ENCODE results near the gene ZNF135. TPM values are rescaled to one million over a fixed set of nuclear protein-coding genes. Genes with fewer than 3 reads are reported as not detected.

Gene ZNF135
- total and polyA plus RNA-seq, 2 of the 4 experiments (the other 2 are of a cell fraction) = 2.4 to 2.7 TPM

- ATAC-seq (ENCODE audit: low read depth) = no peak
- H3K4me2 ChIP-seq (ENCODE audit: low read depth, low read length) = no peak overlapping the region
- H4K20me1 ChIP-seq (ENCODE audit: insufficient read depth, low read length) = no peaks in the 10 kb centered on the region
- no peak overlapping the region for H3K14ac ChIP-seq (replicated peaks; ENCODE audit: low read depth, low read length)
- no peak overlapping the region for H3K4me3 ChIP-seq (ENCODE audit: insufficient read depth, low read depth, low read length)
- WGBS, 2 experiments (ENCODE audit: extremely low coverage in 2 of 2, insufficient read length in 1 of 2) = no CpG with 5 or more reads among the region's 7 CpGs
- no peak overlapping the region for H4K91ac ChIP-seq (ENCODE audit: insufficient read depth, low read depth, low read length)
- ChIA-PET POLR2A (ENCODE audit: unreplicated experiment) (no interaction called here), CTCF (no interaction called here)
- no peak overlapping the region for H4K5ac ChIP-seq (ENCODE audit: low read depth, low read length)
- H3K23ac ChIP-seq (ENCODE audit: low read depth, low read length) = no peak overlapping the region
- H3K18ac ChIP-seq (ENCODE audit: low read depth, low read length) = no peak overlapping the region
- in situ Hi-C loops (cut with MboI; ENCODE audit: low sequenced_read_pairs) = no loop called here
- H3K27me3 ChIP-seq (ENCODE audit: control insufficient read depth, insufficient read depth, low read length) = no peaks in the 10 kb centered on the region
- H4K8ac ChIP-seq (ENCODE audit: low read depth in 2 of 2, low read length in 2 of 2) = no peak overlapping the region
- no peak overlapping the region for H2BK15ac ChIP-seq (ENCODE audit: low read depth, low read length)
- no peak overlapping the region for H2BK20ac ChIP-seq (ENCODE audit: low read depth, low read length)
- H3K79me1 ChIP-seq (ENCODE audit: low read depth in 1 of 2, low read length in 2 of 2) = no peaks in the 10 kb centered on the region
- H3K56ac ChIP-seq (ENCODE audit: extremely low read depth, insufficient read depth, low read length) = no peak overlapping the region
- no peak overlapping the region for H3K9ac ChIP-seq (ENCODE audit: low read depth, low read length)
- intact Hi-C loops (cut with micrococcal nuclease) = no loop called here
- H2BK5ac ChIP-seq (ENCODE audit: low read depth, low read length, poor library complexity, severe bottlenecking) = no peak overlapping the region
- peaks cover 73% of the 10 kb centered on the region for H3K9me3 ChIP-seq (ENCODE audit: control insufficient read depth, insufficient read depth, low read length)
- H3K27ac ChIP-seq (ENCODE audit: insufficient read depth, low read length) = no peak overlapping the region
- DNase-seq = no peak
- H2AK9ac ChIP-seq (replicated peaks; ENCODE audit: low read depth, low read length, poor library complexity) = no peak overlapping the region
- dilution Hi-C loops (cut with HindIII; ENCODE audit: low sequenced_read_pairs, unreplicated experiment) = no loop called here
- no peaks in the 10 kb centered on the region for H3K9me1 ChIP-seq (ENCODE audit: insufficient read depth, low read length)
- H3K4ac ChIP-seq (ENCODE audit: low read depth, low read length) = no peak overlapping the region
- H2BK120ac ChIP-seq (ENCODE audit: low read depth, low read length) = no peak overlapping the region
- H3K4me1 ChIP-seq (ENCODE audit: control insufficient read depth, insufficient read depth, low read length) = no peaks in the 10 kb centered on the region
- TF ChIP-seq RCOR1 (IDR thresholded peaks at IDR 0.05; ENCODE audit: insufficient replicate concordance, low read length) (no peak), BHLHE40 (IDR thresholded peaks at IDR 0.05; ENCODE audit: low read depth, low read length) (no peak), MAFK (IDR thresholded peaks at IDR 0.05; ENCODE audit: low read depth, low read length) (no peak), POLR2A (IDR thresholded peaks at IDR 0.05; ENCODE audit: low read depth, low read length) (no peak), SMC3 (IDR thresholded peaks at IDR 0.05; ENCODE audit: low read depth, low read length) (no peak), FOS (IDR thresholded peaks at IDR 0.05; ENCODE audit: low read depth, low read length) (no peak), RFX5 (IDR thresholded peaks at IDR 0.05; ENCODE audit: low read depth, low read length) (no peak), CTCF (conservative IDR thresholded peaks at IDR 0.05; ENCODE audit: low read depth, low read length) (no peak), MAZ (IDR thresholded peaks at IDR 0.05; ENCODE audit: borderline replicate concordance, low read depth, low read length) (no peak), USF2 (IDR thresholded peaks at IDR 0.05; ENCODE audit: low read depth, low read length) (no peak), MXI1 (IDR thresholded peaks at IDR 0.05; ENCODE audit: borderline replicate concordance, low read depth, low read length) (no peak), RAD21 (IDR thresholded peaks at IDR 0.05; ENCODE audit: low read length) (no peak), NFE2L2 (IDR thresholded peaks at IDR 0.05; ENCODE audit: low read depth, low read length) (no peak), CEBPB (IDR thresholded peaks at IDR 0.05; ENCODE audit: low read depth, low read length) (no peak)
- BruUV-seq (replicated peaks) = no TSS peak
- H3K36me3 ChIP-seq (ENCODE audit: control insufficient read depth, insufficient read depth, low read length) = no peaks in the 10 kb centered on the region
- H2AK5ac ChIP-seq (ENCODE audit: low read depth, low read length) = no peak overlapping the region
- H2AFZ ChIP-seq (replicated peaks; ENCODE audit: low read length, poor library complexity) = no peak overlapping the region
Measured at GRCh38 chr19:58046856-58047255, 12.2 kb upstream of the ZNF135 start.
